Thymus (tissue), 11 donors: ENCODE results near the gene SIRPB2. TPM values are rescaled to one million over a fixed set of nuclear protein-coding genes. Genes with fewer than 3 reads are reported as not detected.

Experiments
- DNase-seq, 9 donors: peaks; one replicate each; pipeline ENCODE4 v3.0.0-alpha.2; 2013; ENCODE audit warnings: low spot score in 9 of 9, low read depth in 6 of 9, missing footprints in 1 of 9
- H3K27ac ChIP-seq, 2 donors: one replicate each; pipeline ENCODE4 v1.5.1; 2013; ENCODE audit warnings: control low read depth in 1 of 2, low read depth in 1 of 2, low read length in 1 of 2, mild to moderate bottlenecking in 1 of 2, moderate library complexity in 1 of 2
- H3K27me3 ChIP-seq, 2 donors: one replicate each; pipeline ENCODE4 v1.5.1; 2013; ENCODE audit warnings: low read length in 1 of 2; ENCODE audit not compliant: control insufficient read depth in 2 of 2, insufficient read depth in 1 of 2
- H3K36me3 ChIP-seq, 2 donors: one replicate each; pipeline ENCODE4 v1.5.1; 2013; ENCODE audit warnings: low read length in 1 of 2, mild to moderate bottlenecking in 1 of 2, moderate library complexity in 1 of 2; ENCODE audit not compliant: control insufficient read depth in 2 of 2, insufficient read depth in 2 of 2
- H3K4me1 ChIP-seq, 2 donors: one replicate each; pipeline ENCODE4 v1.5.1; 2013; ENCODE audit warnings: low read length in 2 of 2; ENCODE audit not compliant: control insufficient read depth in 2 of 2, insufficient read depth in 2 of 2
- H3K4me3 ChIP-seq, 2 donors: one replicate each; pipeline ENCODE4 v1.5.1; 2013; ENCODE audit warnings: low read length in 2 of 2, control low read depth in 1 of 2, mild to moderate bottlenecking in 1 of 2
- H3K9me3 ChIP-seq, 2 donors: one replicate each; pipeline ENCODE4 v1.5.1; 2013; ENCODE audit warnings: low read length in 1 of 2, mild to moderate bottlenecking in 1 of 2; ENCODE audit not compliant: control insufficient read depth in 2 of 2, insufficient read depth in 1 of 2
- WGBS: extraction: QIAGEN DNeasy Blood & Tissue Kit; methylation state at CpG from one replicate; pipeline ENCODE4 v1.1.7; 2013; 5-methylcytosine and 5-hydroxymethylcytosine counted together
- polyA plus RNA-seq: library from polyadenylated mRNA; stranded (reverse); fragments of 200-250 nt; gene quantifications from one replicate; pipeline ENCODE4 v1.2.3, GENCODE V29; 2013
- total RNA-seq: library from RNA; stranded (reverse); fragments of 120-200 nt; gene quantifications from one replicate; pipeline ENCODE4 v1.2.4, GENCODE V29; 2013
- donor health status: healthy.

The SIRPB2 gene
- total and polyA plus RNA-seq, 2 donors = 1.2 to 1.7 TPM

DNA sequence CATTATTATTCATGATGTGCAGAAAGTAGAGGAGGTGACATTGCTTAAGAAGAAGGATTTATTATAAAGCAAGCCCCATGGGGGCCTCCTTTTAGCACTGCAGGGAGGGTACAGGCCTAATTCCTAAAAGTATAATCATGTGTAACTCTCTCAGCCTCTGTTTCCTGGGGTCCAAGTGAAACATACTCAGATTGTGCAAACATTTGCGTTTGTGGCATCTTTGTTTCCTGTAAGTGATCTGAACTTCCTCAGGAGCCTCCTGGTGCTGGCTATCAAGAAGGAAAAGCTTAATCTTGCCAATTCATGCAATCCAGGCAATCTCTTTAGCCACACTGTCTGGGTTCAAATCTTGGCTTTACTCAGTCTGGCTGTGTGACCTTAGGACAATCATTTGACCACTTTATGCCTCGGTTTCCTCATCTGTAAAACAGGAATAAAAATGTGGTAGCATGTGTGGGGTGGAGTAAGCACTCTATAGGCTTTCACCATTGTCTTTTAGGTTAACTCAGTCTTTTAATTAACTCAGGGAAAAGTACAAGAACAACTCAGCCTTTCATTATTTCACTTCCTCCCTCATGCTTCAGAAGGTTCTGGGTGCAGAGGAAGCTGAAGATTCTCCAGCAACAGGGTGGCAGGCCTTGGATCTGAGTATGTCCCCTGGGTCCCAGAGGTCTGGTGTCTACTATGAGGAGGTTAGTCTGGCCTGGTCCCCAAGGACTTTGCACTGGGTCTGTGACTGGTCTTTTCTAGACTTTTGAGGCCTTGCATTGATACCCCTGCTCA is 831 bp upstream of the SIRPB2 start:
- Histone ChIP-seq H3K27ac (peak overlapping the region in 1 of 2 donors; percentile 26), H3K27me3 (peaks cover 0 to 10% of the 10 kb centered on the region in 2 donors), H3K9me3 (no peaks in the 10 kb centered on the region), H3K36me3 (no peaks in the 10 kb centered on the region), H3K4me3 (no peak overlapping the region), H3K4me1 (peaks cover 0 to 2% of the 10 kb centered on the region in 2 donors)
- WGBS = 73% methylated on average over 2 of the region's 2 CpGs
- no peak for DNase-seq

DNA sequence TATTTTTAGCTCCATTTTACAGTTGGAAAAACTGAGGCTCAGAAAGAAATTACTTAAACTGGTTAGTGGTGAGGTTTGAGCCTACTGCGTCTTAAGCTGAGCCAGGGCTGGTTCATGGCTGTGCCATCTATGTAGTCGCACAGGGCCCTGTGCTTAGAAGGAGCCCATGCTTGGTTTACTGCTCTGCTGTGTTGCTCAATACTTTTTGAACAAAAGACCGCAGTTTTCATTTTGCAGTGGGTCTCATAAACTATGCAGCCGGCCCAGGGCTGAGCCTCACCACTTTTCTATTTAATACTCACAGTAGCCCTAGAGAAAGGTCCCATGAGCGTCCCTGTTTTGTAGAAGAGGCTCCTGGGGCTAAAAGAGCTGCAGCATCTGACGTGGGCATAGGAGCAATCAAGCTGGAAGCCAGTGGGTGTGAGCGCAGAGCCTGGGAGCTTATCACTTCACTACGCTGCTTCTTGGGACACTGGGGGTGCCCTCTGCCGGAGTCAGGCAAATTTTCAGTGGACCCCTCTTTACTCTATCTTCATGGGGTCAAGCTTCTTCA is 501 bp downstream of the SIRPB2 start:
- Histone ChIP-seq H3K27me3 (peaks cover 0 to 10% of the 10 kb centered on the region in 2 donors), H3K36me3 (no peaks in the 10 kb centered on the region), H3K9me3 (no peaks in the 10 kb centered on the region), H3K27ac (no peak overlapping the region), H3K4me3 (no peak overlapping the region), H3K4me1 (peaks cover 0 to 2% of the 10 kb centered on the region in 2 donors)
- no peak for DNase-seq
- WGBS = 95% methylated on average over 9 of the region's 9 CpGs

DNA sequence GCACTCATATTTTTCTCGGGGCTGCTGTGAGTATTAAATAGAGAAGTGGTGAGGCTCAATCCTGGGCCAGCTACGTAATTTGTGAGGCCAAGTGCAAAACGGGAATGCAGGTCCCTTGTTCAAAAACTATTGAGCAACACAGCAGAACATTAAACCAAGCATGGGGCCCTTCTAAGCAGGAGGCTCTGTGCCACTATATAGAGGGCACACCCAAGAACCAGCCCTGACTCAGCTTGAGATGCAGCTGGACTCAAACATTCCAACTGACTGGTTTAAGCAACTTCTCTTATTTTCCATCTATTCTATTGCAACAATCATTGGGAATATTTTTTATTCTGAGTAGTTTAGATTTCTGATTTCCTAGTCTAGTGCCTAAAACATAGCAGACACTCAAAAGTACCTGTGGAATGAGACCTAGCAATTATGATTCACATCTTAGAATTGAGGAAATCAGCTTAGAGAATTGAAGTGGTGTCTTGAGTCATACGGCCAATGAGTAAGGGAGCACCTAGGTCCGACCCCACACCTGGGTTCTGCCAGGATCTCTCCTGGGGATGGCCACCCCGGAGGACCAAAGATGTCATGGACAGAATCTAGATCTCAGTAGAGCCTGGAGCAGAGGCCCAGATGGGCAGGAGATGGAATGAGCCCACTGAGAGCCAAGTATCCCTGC is 1.3 kb downstream of the SIRPB2 start:
- no peak overlapping the region for H3K4me3 ChIP-seq
- 80% methylated on average over 6 of the region's 6 CpGs for WGBS
- no peak for DNase-seq

DNA sequence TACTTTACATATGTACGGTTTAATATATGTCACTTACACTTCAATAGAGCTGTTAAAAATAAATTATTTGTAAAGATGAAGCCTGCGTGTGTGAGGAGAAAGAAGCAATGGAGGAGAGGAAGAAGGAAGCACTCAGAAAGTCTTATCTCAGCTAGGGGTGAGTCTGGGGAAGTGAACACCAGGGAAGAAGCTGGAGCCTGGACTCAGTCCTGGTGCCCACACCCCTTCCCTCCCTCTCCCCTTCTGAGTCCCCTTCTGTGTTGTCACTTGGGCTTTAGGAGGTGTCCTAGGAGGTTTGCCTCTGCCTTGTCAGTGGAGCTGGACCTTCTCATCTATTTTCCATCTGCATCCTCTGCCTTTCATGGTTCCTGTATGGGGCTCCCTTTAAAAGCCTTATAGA is 1.9 kb downstream of the SIRPB2 start:
- DNase-seq = no peak
- peaks cover 0 to 10% of the 10 kb centered on the region in 2 donors for H3K27me3 ChIP-seq
- no peak overlapping the region for H3K4me3 ChIP-seq
- no peaks in the 10 kb centered on the region for H3K36me3 ChIP-seq
- H3K9me3 ChIP-seq = no peaks in the 10 kb centered on the region
- peaks cover 0 to 2% of the 10 kb centered on the region in 2 donors for H3K4me1 ChIP-seq
- 90% methylated on average over 2 of the region's 2 CpGs for WGBS
- no peak overlapping the region for H3K27ac ChIP-seq

More for the DNA sequence above, 1.3 kb downstream of the SIRPB2 start:
- H3K27me3 ChIP-seq = peaks cover 0 to 10% of the 10 kb centered on the region in 2 donors
- H3K9me3 ChIP-seq = no peaks in the 10 kb centered on the region
- H3K36me3 ChIP-seq = no peaks in the 10 kb centered on the region
- H3K4me1 ChIP-seq = peaks cover 0 to 2% of the 10 kb centered on the region in 2 donors
- no peak overlapping the region for H3K27ac ChIP-seq

DNA sequence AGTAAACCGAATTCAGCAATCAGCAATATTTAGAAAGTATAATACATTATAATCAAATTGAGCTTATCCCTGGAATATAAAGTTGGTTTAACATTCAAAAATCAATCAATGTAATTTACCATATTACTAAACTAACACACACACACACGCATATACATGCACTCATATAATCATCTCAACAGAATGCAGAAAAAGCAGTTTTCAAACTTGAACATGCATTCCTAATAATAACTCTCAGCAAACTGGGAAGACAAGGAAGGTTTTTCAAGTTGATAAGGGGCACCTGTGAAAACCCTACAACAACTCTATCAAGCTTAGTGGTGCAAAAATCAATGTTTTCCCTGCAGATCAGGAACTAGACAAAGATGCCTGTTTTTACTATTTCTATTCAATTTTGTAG is 4.7 kb downstream of the SIRPB2 start:
- Histone ChIP-seq H3K4me3 (no peak overlapping the region), H3K27ac (no peak overlapping the region), H3K36me3 (no peaks in the 10 kb centered on the region), H3K4me1 (peaks cover 0 to 2% of the 10 kb centered on the region in 2 donors), H3K27me3 (peaks cover 0 to 10% of the 10 kb centered on the region in 2 donors), H3K9me3 (no peaks in the 10 kb centered on the region)
- DNase-seq = no peak
- WGBS = 99% methylated on average over 2 of the region's 2 CpGs

DNA sequence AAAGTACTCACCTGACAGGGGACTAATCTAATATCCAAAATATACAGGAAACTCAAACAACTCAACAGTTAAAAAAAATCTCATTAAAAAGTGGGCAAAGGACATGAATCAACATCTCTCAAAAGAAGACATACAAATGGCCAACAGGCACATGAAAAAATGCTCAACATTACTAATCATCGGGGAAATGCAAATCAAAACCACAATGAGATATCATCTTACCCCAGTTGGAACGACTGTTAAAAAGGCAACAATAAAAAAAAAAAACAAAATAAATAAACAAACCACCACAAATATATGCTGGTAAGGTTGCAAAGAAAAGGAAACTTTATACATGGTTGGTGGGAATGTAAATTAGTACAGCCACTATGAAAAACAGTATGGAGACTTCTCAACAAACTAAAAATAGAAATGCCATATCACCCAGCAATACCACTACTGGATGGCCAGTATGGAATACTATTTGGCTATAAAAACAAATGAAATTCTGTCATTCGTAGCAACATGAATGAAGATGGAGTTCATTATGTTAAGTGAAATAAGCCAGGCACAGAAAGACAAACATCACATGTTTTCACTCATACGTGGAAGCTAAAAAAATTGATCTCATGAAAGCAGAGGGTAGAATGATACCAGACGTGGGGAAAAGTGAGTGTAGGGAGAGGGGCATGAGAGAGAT is 6.6 kb downstream of the SIRPB2 start:
- peaks cover 0 to 2% of the 10 kb centered on the region in 2 donors for H3K27me3 ChIP-seq
- no peaks in the 10 kb centered on the region for H3K4me1 ChIP-seq
- no peak for DNase-seq
- WGBS = 65% methylated on average over 5 of the region's 5 CpGs
- H3K27ac ChIP-seq = no peak overlapping the region
- no peaks in the 10 kb centered on the region for H3K36me3 ChIP-seq
- H3K9me3 ChIP-seq = no peaks in the 10 kb centered on the region
- H3K4me3 ChIP-seq = no peak overlapping the region

DNA sequence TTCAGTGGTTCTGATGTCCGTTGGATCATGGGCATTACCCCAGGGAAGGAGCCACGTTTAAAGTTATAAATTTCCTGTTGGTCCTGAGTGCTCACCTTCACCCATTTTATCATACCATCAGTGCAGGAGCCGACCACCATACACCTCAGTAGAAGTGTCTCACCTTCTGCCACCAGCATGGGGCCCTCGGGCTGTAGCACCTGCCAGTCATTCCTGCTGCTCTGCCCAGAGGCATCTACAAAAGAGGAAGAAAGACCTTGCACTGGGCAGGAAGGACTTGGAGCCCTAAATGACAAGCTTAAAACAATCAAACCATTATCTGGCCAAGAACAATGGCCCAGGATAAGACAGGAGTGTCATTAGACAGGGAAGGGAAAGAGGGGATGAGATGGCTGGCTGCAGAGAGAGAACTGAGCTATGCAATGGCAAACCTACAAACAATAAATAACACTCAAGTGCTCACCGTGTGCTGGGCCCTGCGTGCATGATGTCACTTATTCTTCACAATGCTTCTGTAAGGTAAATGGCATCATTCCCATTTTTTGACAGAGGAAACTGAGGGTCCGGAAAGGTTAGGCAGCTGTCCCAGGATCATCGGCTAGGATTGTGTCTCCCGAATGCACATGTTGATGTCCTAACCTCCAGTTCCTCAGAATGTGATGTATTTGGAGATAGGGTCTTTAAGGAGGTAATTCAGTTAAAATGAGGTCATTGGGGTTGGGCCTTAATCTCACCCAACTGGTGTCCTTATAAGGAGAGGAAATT is 11.2 kb downstream of the SIRPB2 start:
- DNase-seq = no peak
- Histone ChIP-seq H3K4me3 (no peak overlapping the region), H3K9me3 (no peaks in the 10 kb centered on the region), H3K4me1 (no peaks in the 10 kb centered on the region), H3K27me3 (no peaks in the 10 kb centered on the region), H3K27ac (no peak overlapping the region), H3K36me3 (no peaks in the 10 kb centered on the region)
- WGBS = 84% methylated on average over 9 of the region's 9 CpGs

DNA sequence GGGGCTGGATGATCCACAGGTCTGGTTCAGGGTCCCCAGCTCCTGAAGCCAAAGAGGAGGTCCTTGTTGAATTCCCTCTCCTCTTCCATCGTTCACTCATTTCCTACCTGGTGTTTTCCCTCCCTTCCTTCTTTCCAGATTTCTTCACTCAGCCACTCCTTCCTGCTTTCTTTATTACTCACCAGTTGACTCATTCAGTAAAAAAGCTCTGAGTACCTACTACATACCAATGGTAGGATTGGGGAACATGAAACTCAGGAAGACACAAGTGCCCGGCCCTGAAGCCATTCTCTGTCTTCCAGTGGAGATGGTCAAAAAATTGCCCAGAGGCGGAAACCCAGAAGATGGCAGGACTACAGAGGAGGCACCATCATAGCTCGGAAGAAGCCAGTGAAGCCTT is 12.7 kb downstream of the SIRPB2 start:
- H3K36me3 ChIP-seq = no peaks in the 10 kb centered on the region
- no peak overlapping the region for H3K4me3 ChIP-seq
- no peaks in the 10 kb centered on the region for H3K9me3 ChIP-seq
- H3K4me1 ChIP-seq = no peaks in the 10 kb centered on the region
- H3K27ac ChIP-seq = no peak overlapping the region
- WGBS = 97% methylated on average over 4 of the region's 4 CpGs
- H3K27me3 ChIP-seq = no peaks in the 10 kb centered on the region
- DNase-seq = no peak
